ENCODE results near the gene SMIM15. TPM values are rescaled to one million over a fixed set of nuclear protein-coding genes. Genes with fewer than 3 reads are reported as not detected.
"Not testable (repeated sequence)": the region's sequence is repeated elsewhere in the genome, so short reads cannot be mapped to it uniquely, and the experiment has no call there.

Gene SMIM15
- total RNA-seq, 1 experiment from 2014 or later: 83.9 TPM

- Histone ChIP-seq H3K27ac (ENCODE audit: low read depth, low read length) (no peak overlapping the region), H3K27me3 (ENCODE audit: insufficient read depth, low read length) (no peaks in the 10 kb centered on the region), H3K79me2 (ENCODE audit: insufficient read depth, low read length) (no peaks in the 10 kb centered on the region), H3K4me1 (ENCODE audit: control insufficient read depth in 1 of 2, insufficient read depth in 2 of 2, low read length in 2 of 2) (no peaks in the 10 kb centered on the region), H3K9me2 (ENCODE audit: insufficient read depth) (no peaks in the 10 kb centered on the region), H3K9me3 (ENCODE audit: control insufficient read depth in 1 of 2, insufficient read depth in 1 of 2, low read depth in 1 of 2, low read length in 2 of 2) (no peaks in the 10 kb centered on the region), H3K4me3 (replicated peaks in 1 of 2; ENCODE audit: low read depth in 1 of 2, low read length in 2 of 2) (no peak overlapping the region), H3K4me2 (ENCODE audit: low read length) (no peak overlapping the region), H3K9ac (ENCODE audit: low read length) (no peak overlapping the region), H2AFZ (ENCODE audit: low read depth, low read length, poor library complexity, severe bottlenecking) (no peak overlapping the region), H3K36me3 (ENCODE audit: control insufficient read depth in 1 of 2, insufficient read depth in 2 of 2, low read length in 2 of 2) (no peaks in the 10 kb centered on the region), H4K20me1 (ENCODE audit: insufficient read depth) (no peaks in the 10 kb centered on the region)
- no TSS peak for BruUV-seq (replicated peaks)
- ATAC-seq: no peak
- CTCF ChIA-PET: no interaction called here
- DNase-seq (ENCODE audit: low read depth, low spot score): no peak
- intact Hi-C loops (cut with micrococcal nuclease): no loop called here
- POLR2A ChIA-PET: no interaction called here
- TF ChIP-seq EZH2 (IDR thresholded peaks at IDR 0.05) (no peak), SIN3A (IDR thresholded peaks at IDR 0.05; ENCODE audit: low read depth) (no peak), JUND (IDR thresholded peaks at IDR 0.05) (no peak), ZNF274 (IDR thresholded peaks at IDR 0.05; ENCODE audit: low read depth, low read length) (no peak), REST (IDR thresholded peaks at IDR 0.05; ENCODE audit: low read depth) (no peak), CTCF (IDR thresholded peaks at IDR 0.05 in 2 of 3, conservative IDR thresholded peaks at IDR 0.05 in 1 of 3; ENCODE audit: borderline replicate concordance in 1 of 3, insufficient read depth in 1 of 3, low read depth in 2 of 3, low read length in 2 of 3) (no peak), ZFX (IDR thresholded peaks at IDR 0.05) (no peak), SRF (IDR thresholded peaks at IDR 0.05; ENCODE audit: low read depth) (no peak), CEBPB (IDR thresholded peaks at IDR 0.05; ENCODE audit: low read depth) (no peak), POLR2A (IDR thresholded peaks at IDR 0.05; ENCODE audit: borderline replicate concordance, extremely low read depth, insufficient read depth, insufficient read length) (no peak)
- TF ChIP-seq, protein P1, sequence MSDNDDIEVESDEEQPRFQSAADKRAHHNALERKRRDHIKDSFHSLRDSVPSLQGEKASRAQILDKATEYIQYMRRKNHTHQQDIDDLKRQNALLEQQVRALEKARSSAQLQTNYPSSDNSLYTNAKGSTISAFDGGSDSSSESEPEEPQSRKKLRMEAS (IDR thresholded peaks at IDR 0.05): no peak
- RAD21 ChIA-PET (ENCODE audit: low non-redundant PET in 1 of 2, low total read pairs in 2 of 2, uncharacterized antibody in 2 of 2, unreplicated experiment in 2 of 2): no interaction called here
Observed at GRCh38 chr5:61198606-61199005, 36.3 kb upstream of the SMIM15 start.

- H3K9me3 ChIP-seq (ENCODE audit: control insufficient read depth in 1 of 2, insufficient read depth in 1 of 2, low read depth in 1 of 2, low read length in 2 of 2); H3K9ac ChIP-seq (ENCODE audit: low read length); H3K9me2 ChIP-seq (ENCODE audit: insufficient read depth); BruUV-seq (replicated peaks); H2AFZ ChIP-seq (ENCODE audit: low read depth, low read length, poor library complexity, severe bottlenecking); H3K4me3 ChIP-seq (replicated peaks in 1 of 2; ENCODE audit: low read depth in 1 of 2, low read length in 2 of 2); ATAC-seq; DNase-seq (ENCODE audit: low read depth, low spot score); POLR2A ChIA-PET; CTCF ChIA-PET; H3K79me2 ChIP-seq (ENCODE audit: insufficient read depth, low read length); H3K36me3 ChIP-seq (ENCODE audit: control insufficient read depth in 1 of 2, insufficient read depth in 2 of 2, low read length in 2 of 2); H3K27me3 ChIP-seq (ENCODE audit: insufficient read depth, low read length); intact Hi-C loops (cut with micrococcal nuclease); H3K4me2 ChIP-seq (ENCODE audit: low read length); RAD21 ChIA-PET (ENCODE audit: low non-redundant PET in 1 of 2, low total read pairs in 2 of 2, uncharacterized antibody in 2 of 2, unreplicated experiment in 2 of 2); H3K27ac ChIP-seq (ENCODE audit: low read depth, low read length); H4K20me1 ChIP-seq (ENCODE audit: insufficient read depth); H3K4me1 ChIP-seq (ENCODE audit: control insufficient read depth in 1 of 2, insufficient read depth in 2 of 2, low read length in 2 of 2): not testable (repeated sequence)
Observed at GRCh38 chr5:61187826-61188225, 25.6 kb upstream of the SMIM15 start.

DNA sequence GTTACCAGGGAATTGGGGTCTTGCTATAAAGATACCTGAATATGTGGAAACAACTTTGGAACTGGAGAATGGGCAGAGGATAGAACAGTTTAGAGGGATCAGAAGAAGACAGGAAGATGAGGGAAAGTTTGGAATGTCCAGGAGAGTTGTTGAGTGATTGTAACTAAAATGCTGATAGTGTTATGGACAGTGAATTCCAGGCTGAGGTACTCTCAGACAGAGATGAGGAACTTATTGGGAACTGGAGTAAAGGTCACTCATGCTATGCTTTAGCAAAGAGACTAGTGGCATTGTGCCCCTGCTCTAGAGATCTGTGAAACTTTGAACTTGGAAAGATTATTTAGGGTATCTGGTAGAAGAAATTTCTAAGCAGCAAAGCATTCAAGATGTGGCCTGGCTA is 25.1 kb upstream of the SMIM15 start:
- BruUV-seq (replicated peaks); H3K4me2 ChIP-seq (ENCODE audit: low read length); H3K9ac ChIP-seq (ENCODE audit: low read length); RAD21 ChIA-PET (ENCODE audit: low non-redundant PET in 1 of 2, low total read pairs in 2 of 2, uncharacterized antibody in 2 of 2, unreplicated experiment in 2 of 2); H3K79me2 ChIP-seq (ENCODE audit: insufficient read depth, low read length); H3K9me3 ChIP-seq (ENCODE audit: control insufficient read depth in 1 of 2, insufficient read depth in 1 of 2, low read depth in 1 of 2, low read length in 2 of 2); H3K36me3 ChIP-seq (ENCODE audit: control insufficient read depth in 1 of 2, insufficient read depth in 2 of 2, low read length in 2 of 2); CTCF ChIA-PET; H3K4me1 ChIP-seq (ENCODE audit: control insufficient read depth in 1 of 2, insufficient read depth in 2 of 2, low read length in 2 of 2); H3K27ac ChIP-seq (ENCODE audit: low read depth, low read length); H3K27me3 ChIP-seq (ENCODE audit: insufficient read depth, low read length); DNase-seq (ENCODE audit: low read depth, low spot score); H3K9me2 ChIP-seq (ENCODE audit: insufficient read depth); POLR2A ChIA-PET; H3K4me3 ChIP-seq (replicated peaks in 1 of 2; ENCODE audit: low read depth in 1 of 2, low read length in 2 of 2); ATAC-seq; H2AFZ ChIP-seq (ENCODE audit: low read depth, low read length, poor library complexity, severe bottlenecking); H4K20me1 ChIP-seq (ENCODE audit: insufficient read depth); intact Hi-C loops (cut with micrococcal nuclease): not testable (repeated sequence)

Measured in HCT116 (cell line).